Activated T-cell treated with anti-CD3 and anti-CD28 coated beads, Interleukin-2, amount 50 U/mL, for 24 hours (primary cell): ENCODE data around the gene SLC25A29.
"Not testable (repeated sequence)": the region's sequence is repeated elsewhere in the genome, so short reads cannot be mapped to it uniquely, and the experiment has no call there.

ENCODE experiments used
- DNase-seq: peaks from one replicate; pipeline ENCODE4 v3.0.0-alpha.2; 2020
- H3K27ac Mint-ChIP-seq: 2 replicates; pipeline ENCODE4 v1.8.0; 2020; ENCODE audit warnings: mild to moderate bottlenecking, mixed read lengths
- H3K27me3 Mint-ChIP-seq: 2 replicates; pipeline ENCODE4 v1.8.0; 2020; ENCODE audit warnings: mixed read lengths
- H3K36me3 Mint-ChIP-seq: 2 replicates; pipeline ENCODE4 v1.8.0; 2020; ENCODE audit warnings: low read depth, mixed read lengths
- H3K4me1 Mint-ChIP-seq: 2 replicates; pipeline ENCODE4 v1.8.0; 2020; ENCODE audit warnings: low read depth, mixed read lengths
- H3K4me3 Mint-ChIP-seq: 2 replicates; pipeline ENCODE4 v1.8.0; 2020; ENCODE audit warnings: mild to moderate bottlenecking, moderate library complexity, mixed read lengths
- H3K9me3 Mint-ChIP-seq: 2 replicates; pipeline ENCODE4 v1.8.0; 2020; ENCODE audit warnings: mixed read lengths

Gene SLC25A29

GRCh38 chr14:100306101-100306997 is at the start of gene SLC25A29:
SLC25A29 (minus strand) TSS chr14:100306444; CDS start chr14:100306232, 212 bp downstream.
- DNase-seq = peak; percentile 87
- Mint-ChIP-seq H3K9me3 (no peaks in the 10 kb centered on the region), H3K4me1 (peaks cover 25% of the 10 kb centered on the region), H3K36me3 (no peaks in the 10 kb centered on the region), H3K4me3 (peak within 1 kb of the TSS; percentile 80), H3K27me3 (peaks cover 2% of the 10 kb centered on the region), H3K27ac (peak within 1 kb of the TSS; percentile 82)

- H3K9me3 Mint-ChIP-seq = no peaks in the 10 kb centered on the region
- no peaks in the 10 kb centered on the region for H3K4me1 Mint-ChIP-seq
- H3K27me3 Mint-ChIP-seq = no peaks in the 10 kb centered on the region
- H3K4me3 Mint-ChIP-seq = no peak overlapping the region
- peaks cover 96% of the 10 kb centered on the region for H3K36me3 Mint-ChIP-seq
- no peak overlapping the region for H3K27ac Mint-ChIP-seq
- DNase-seq = no peak
Measured at GRCh38 chr14:100350986-100351385, 44.7 kb upstream of the SLC25A29 start.

- peaks cover 95% of the 10 kb centered on the region for H3K36me3 Mint-ChIP-seq
- H3K27ac Mint-ChIP-seq = no peak overlapping the region
Measured at GRCh38 chr14:100350276-100350926, 44.2 kb upstream of the SLC25A29 start.

GRCh38 chr14:100348784-100349685 is 42.8 kb upstream of the SLC25A29 start:
- no peaks in the 10 kb centered on the region for H3K9me3 Mint-ChIP-seq
- H3K4me3 Mint-ChIP-seq = no peak overlapping the region
- peaks cover 87% of the 10 kb centered on the region for H3K36me3 Mint-ChIP-seq
- H3K4me1 Mint-ChIP-seq = no peaks in the 10 kb centered on the region
- H3K27ac Mint-ChIP-seq = no peak overlapping the region
- no peaks in the 10 kb centered on the region for H3K27me3 Mint-ChIP-seq
- no peak for DNase-seq

More at GRCh38 chr14:100350276-100350926, 44.2 kb upstream of the SLC25A29 start:
- H3K27me3 Mint-ChIP-seq = no peaks in the 10 kb centered on the region
- H3K9me3 Mint-ChIP-seq = no peaks in the 10 kb centered on the region
- H3K4me1 Mint-ChIP-seq = no peaks in the 10 kb centered on the region
- no peak for DNase-seq
- H3K4me3 Mint-ChIP-seq = no peak overlapping the region

- H3K4me1 Mint-ChIP-seq = no peaks in the 10 kb centered on the region
- DNase-seq = no peak
- peaks cover 87% of the 10 kb centered on the region for H3K36me3 Mint-ChIP-seq
- no peak overlapping the region for H3K27ac Mint-ChIP-seq
- no peaks in the 10 kb centered on the region for H3K9me3 Mint-ChIP-seq
- no peaks in the 10 kb centered on the region for H3K27me3 Mint-ChIP-seq
- no peak overlapping the region for H3K4me3 Mint-ChIP-seq
Measured at GRCh38 chr14:100348253-100348729, 42.0 kb upstream of the SLC25A29 start.

GRCh38 chr14:100346306-100347091 is 40.3 kb upstream of the SLC25A29 start:
- H3K4me1 Mint-ChIP-seq = peaks cover 13% of the 10 kb centered on the region
- no peaks in the 10 kb centered on the region for H3K27me3 Mint-ChIP-seq
- H3K4me3 Mint-ChIP-seq = no peak overlapping the region
- H3K36me3 Mint-ChIP-seq = peaks cover 88% of the 10 kb centered on the region
- DNase-seq = no peak
- H3K27ac Mint-ChIP-seq = no peak overlapping the region
- no peaks in the 10 kb centered on the region for H3K9me3 Mint-ChIP-seq

GRCh38 chr14:100345711-100346110 is 39.5 kb upstream of the SLC25A29 start:
- H3K9me3 Mint-ChIP-seq = no peaks in the 10 kb centered on the region
- no peak overlapping the region for H3K27ac Mint-ChIP-seq
- H3K36me3 Mint-ChIP-seq = peaks cover 88% of the 10 kb centered on the region
- no peaks in the 10 kb centered on the region for H3K27me3 Mint-ChIP-seq
- DNase-seq = no peak
- peaks cover 19% of the 10 kb centered on the region for H3K4me1 Mint-ChIP-seq
- no peak overlapping the region for H3K4me3 Mint-ChIP-seq

GRCh38 chr14:100344657-100345056 is 38.4 kb upstream of the SLC25A29 start:
- not testable (repeated sequence) for H3K4me3 Mint-ChIP-seq, H3K27me3 Mint-ChIP-seq, H3K9me3 Mint-ChIP-seq, DNase-seq, H3K27ac Mint-ChIP-seq
- H3K36me3 Mint-ChIP-seq = peaks cover 89% of the 10 kb centered on the region
- H3K4me1 Mint-ChIP-seq = peaks cover 27% of the 10 kb centered on the region

- peak overlapping the region; percentile 44 for H3K27ac Mint-ChIP-seq
Measured at GRCh38 chr14:100342826-100343225, 36.6 kb upstream of the SLC25A29 start.

GRCh38 chr14:100342195-100342594 is 36.0 kb upstream of the SLC25A29 start:
- H3K4me3 Mint-ChIP-seq = no peak overlapping the region
- DNase-seq = peak; percentile 24
- H3K36me3 Mint-ChIP-seq = peaks cover 89% of the 10 kb centered on the region
- no peaks in the 10 kb centered on the region for H3K27me3 Mint-ChIP-seq
- H3K9me3 Mint-ChIP-seq = no peaks in the 10 kb centered on the region
- peak overlapping the region; percentile 88 for H3K27ac Mint-ChIP-seq
- peaks cover 28% of the 10 kb centered on the region for H3K4me1 Mint-ChIP-seq

More at GRCh38 chr14:100342826-100343225, 36.6 kb upstream of the SLC25A29 start:
- H3K4me3 Mint-ChIP-seq, H3K9me3 Mint-ChIP-seq, H3K27me3 Mint-ChIP-seq: not testable (repeated sequence)
- Mint-ChIP-seq H3K36me3 (peaks cover 88% of the 10 kb centered on the region), H3K4me1 (peaks cover 27% of the 10 kb centered on the region)
- DNase-seq = peak; percentile 22

- DNase-seq = peak; percentile 29
- no peaks in the 10 kb centered on the region for H3K27me3 Mint-ChIP-seq
- peaks cover 35% of the 10 kb centered on the region for H3K4me1 Mint-ChIP-seq
- H3K9me3 Mint-ChIP-seq = no peaks in the 10 kb centered on the region
- peak overlapping the region; percentile 88 for H3K27ac Mint-ChIP-seq
- H3K4me3 Mint-ChIP-seq = no peak overlapping the region
- H3K36me3 Mint-ChIP-seq = peaks cover 89% of the 10 kb centered on the region
Measured at GRCh38 chr14:100341301-100342031, 35.2 kb upstream of the SLC25A29 start.

GRCh38 chr14:100340423-100340813 is 34.2 kb upstream of the SLC25A29 start:
- DNase-seq = peak; percentile 22
- Mint-ChIP-seq H3K9me3 (no peaks in the 10 kb centered on the region), H3K36me3 (peaks cover 88% of the 10 kb centered on the region), H3K4me3 (no peak overlapping the region), H3K4me1 (peaks cover 38% of the 10 kb centered on the region), H3K27me3 (no peaks in the 10 kb centered on the region), H3K27ac (peak overlapping the region; percentile 88)
